Stomach smooth muscle (tissue), 2 donors: ENCODE measurements around the gene TRIO.

Experiments
- H3K27ac ChIP-seq: one replicate; pipeline ENCODE4 v1.7.0; 2013; ENCODE audit warnings: mild to moderate bottlenecking, low read length, inconsistent platforms
- H3K27me3 ChIP-seq, 2 donors: one replicate each; pipeline ENCODE4 v1.7.0; 2013; ENCODE audit warnings: low read length in 2 of 2; ENCODE audit not compliant: insufficient read depth in 2 of 2, control insufficient read depth in 1 of 2
- H3K36me3 ChIP-seq, 2 donors: one replicate each; pipeline ENCODE4 v1.7.0; 2013; ENCODE audit warnings: low read length in 2 of 2; ENCODE audit not compliant: control insufficient read depth in 2 of 2, insufficient read depth in 2 of 2
- H3K4me1 ChIP-seq: one replicate; pipeline ENCODE4 v1.7.0; 2013; ENCODE audit warnings: low read length; ENCODE audit not compliant: control insufficient read depth, insufficient read depth
- H3K4me3 ChIP-seq, 2 donors: one replicate each; pipeline ENCODE4 v1.7.0; 2013; ENCODE audit warnings: low read length in 2 of 2
- H3K9ac ChIP-seq, 2 donors: one replicate each; pipeline ENCODE4 v1.7.0; 2013; ENCODE audit warnings: low read length in 2 of 2, mild to moderate bottlenecking in 1 of 2
- H3K9me3 ChIP-seq, 2 donors: one replicate each; pipeline ENCODE4 v1.7.0; 2013; ENCODE audit warnings: low read length in 2 of 2; ENCODE audit not compliant: control insufficient read depth in 2 of 2
- donor health status: healthy.
- donor health status: Pancreatic carcinoma.

Gene TRIO

DNA sequence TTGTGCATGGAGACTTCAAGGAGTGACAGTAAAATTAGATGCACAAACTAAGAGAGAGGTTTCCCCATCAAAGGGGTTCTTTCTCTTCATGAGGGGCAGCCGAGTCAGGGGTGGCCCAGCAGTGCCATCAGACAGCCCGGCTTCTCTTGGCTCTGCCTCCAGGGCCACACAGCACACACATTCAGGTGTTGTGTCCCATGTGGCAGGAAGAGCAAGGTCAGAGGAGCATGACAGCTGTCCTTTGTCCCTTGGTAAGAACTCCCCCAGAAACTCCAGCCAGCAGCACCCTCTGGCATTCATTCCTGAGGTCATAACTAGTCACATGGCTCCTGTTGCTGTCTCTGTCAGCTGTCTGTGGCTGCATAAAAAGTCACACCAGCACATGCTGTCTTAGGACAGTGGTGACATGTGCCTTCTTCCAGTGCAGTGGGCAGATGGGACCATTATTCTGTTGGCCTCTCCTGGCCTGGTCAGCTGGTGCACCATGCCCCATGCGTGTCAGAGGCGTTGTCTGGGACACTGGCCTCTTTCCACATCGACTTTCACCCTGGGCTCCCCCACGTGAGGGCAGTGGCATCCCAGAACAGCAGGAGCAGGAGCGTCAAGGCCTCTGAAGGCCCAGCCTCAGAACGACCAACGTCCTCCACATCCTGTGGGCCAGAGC is 360.0 kb downstream of the TRIO start:
- H3K4me3 ChIP-seq, result no peak overlapping the region
- no peaks in the 10 kb centered on the region for H3K4me1 ChIP-seq
- H3K27ac ChIP-seq, result no peak overlapping the region
- peaks cover 45 to 64% of the 10 kb centered on the region in 2 donors for H3K36me3 ChIP-seq
- no peaks in the 10 kb centered on the region for H3K9me3 ChIP-seq
- no peaks in the 10 kb centered on the region for H3K27me3 ChIP-seq
- H3K9ac ChIP-seq, result no peak overlapping the region

- Histone ChIP-seq H3K4me3 (no peak overlapping the region), H3K36me3 (peaks cover 40 to 60% of the 10 kb centered on the region in 2 donors), H3K9ac (no peak overlapping the region)
These were observed 360.7 kb downstream of the TRIO start for GRCh38 chr5:14503681-14504331.

GRCh38 chr5:14504332-14504727 is 361.2 kb downstream of the TRIO start:
- Histone ChIP-seq H3K4me1 (no peaks in the 10 kb centered on the region), H3K27me3 (no peaks in the 10 kb centered on the region), H3K4me3 (no peak overlapping the region), H3K9me3 (no peaks in the 10 kb centered on the region), H3K36me3 (peaks cover 35 to 56% of the 10 kb centered on the region in 2 donors), H3K27ac (no peak overlapping the region), H3K9ac (no peak overlapping the region)

More at GRCh38 chr5:14503681-14504331, 360.7 kb downstream of the TRIO start:
- no peaks in the 10 kb centered on the region for H3K4me1 ChIP-seq
- no peaks in the 10 kb centered on the region for H3K27me3 ChIP-seq
- H3K27ac ChIP-seq, result no peak overlapping the region
- no peaks in the 10 kb centered on the region for H3K9me3 ChIP-seq

DNA sequence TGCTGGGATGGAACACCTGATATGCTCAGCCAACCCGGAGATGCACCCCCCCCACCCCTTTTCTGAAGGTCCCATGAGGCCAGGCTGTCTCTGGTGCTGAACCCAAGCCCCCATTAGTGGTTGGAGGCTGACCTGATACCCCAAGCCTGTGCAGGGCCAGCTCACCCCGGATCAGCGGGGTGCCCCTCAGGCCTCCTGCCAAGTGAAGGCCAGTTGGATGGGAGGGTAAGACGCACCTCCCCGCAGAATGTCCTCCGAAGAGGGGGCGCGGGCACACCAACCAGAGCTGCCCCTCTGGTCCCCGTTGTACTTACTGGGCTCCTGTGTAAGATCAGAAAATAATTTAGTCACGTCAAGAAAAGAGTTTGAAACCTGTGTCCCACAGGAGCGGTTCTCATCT is 361.7 kb downstream of the TRIO start:
- H3K27me3 ChIP-seq, result no peaks in the 10 kb centered on the region
- no peak overlapping the region for H3K4me3 ChIP-seq
- no peak overlapping the region for H3K9ac ChIP-seq
- no peak overlapping the region for H3K27ac ChIP-seq
- no peaks in the 10 kb centered on the region for H3K9me3 ChIP-seq
- peaks cover 34 to 56% of the 10 kb centered on the region in 2 donors for H3K36me3 ChIP-seq
- no peaks in the 10 kb centered on the region for H3K4me1 ChIP-seq

GRCh38 chr5:14505310-14506139 is 362.4 kb downstream of the TRIO start:
- no peaks in the 10 kb centered on the region for H3K9me3 ChIP-seq
- H3K27ac ChIP-seq, result no peak overlapping the region
- H3K27me3 ChIP-seq, result no peaks in the 10 kb centered on the region
- no peak overlapping the region for H3K4me3 ChIP-seq
- H3K9ac ChIP-seq, result no peak overlapping the region
- no peaks in the 10 kb centered on the region for H3K4me1 ChIP-seq
- H3K36me3 ChIP-seq, result peaks cover 30 to 54% of the 10 kb centered on the region in 2 donors

- no peak overlapping the region for H3K27ac ChIP-seq
- peaks cover 30 to 54% of the 10 kb centered on the region in 2 donors for H3K36me3 ChIP-seq
These were observed 363.0 kb downstream of the TRIO start for GRCh38 chr5:14506140-14506538.

GRCh38 chr5:14506661-14507060 is 363.5 kb downstream of the TRIO start:
- H3K4me3 ChIP-seq, result no peak overlapping the region
- H3K27ac ChIP-seq, result no peak overlapping the region
- H3K27me3 ChIP-seq, result no peaks in the 10 kb centered on the region
- no peak overlapping the region for H3K9ac ChIP-seq
- peaks cover 28 to 48% of the 10 kb centered on the region in 2 donors for H3K36me3 ChIP-seq
- no peaks in the 10 kb centered on the region for H3K4me1 ChIP-seq
- no peaks in the 10 kb centered on the region for H3K9me3 ChIP-seq

More at GRCh38 chr5:14506140-14506538, 363.0 kb downstream of the TRIO start:
- no peak overlapping the region for H3K9ac ChIP-seq
- H3K9me3 ChIP-seq, result no peaks in the 10 kb centered on the region
- no peak overlapping the region for H3K4me3 ChIP-seq
- H3K4me1 ChIP-seq, result no peaks in the 10 kb centered on the region
- H3K27me3 ChIP-seq, result no peaks in the 10 kb centered on the region

DNA sequence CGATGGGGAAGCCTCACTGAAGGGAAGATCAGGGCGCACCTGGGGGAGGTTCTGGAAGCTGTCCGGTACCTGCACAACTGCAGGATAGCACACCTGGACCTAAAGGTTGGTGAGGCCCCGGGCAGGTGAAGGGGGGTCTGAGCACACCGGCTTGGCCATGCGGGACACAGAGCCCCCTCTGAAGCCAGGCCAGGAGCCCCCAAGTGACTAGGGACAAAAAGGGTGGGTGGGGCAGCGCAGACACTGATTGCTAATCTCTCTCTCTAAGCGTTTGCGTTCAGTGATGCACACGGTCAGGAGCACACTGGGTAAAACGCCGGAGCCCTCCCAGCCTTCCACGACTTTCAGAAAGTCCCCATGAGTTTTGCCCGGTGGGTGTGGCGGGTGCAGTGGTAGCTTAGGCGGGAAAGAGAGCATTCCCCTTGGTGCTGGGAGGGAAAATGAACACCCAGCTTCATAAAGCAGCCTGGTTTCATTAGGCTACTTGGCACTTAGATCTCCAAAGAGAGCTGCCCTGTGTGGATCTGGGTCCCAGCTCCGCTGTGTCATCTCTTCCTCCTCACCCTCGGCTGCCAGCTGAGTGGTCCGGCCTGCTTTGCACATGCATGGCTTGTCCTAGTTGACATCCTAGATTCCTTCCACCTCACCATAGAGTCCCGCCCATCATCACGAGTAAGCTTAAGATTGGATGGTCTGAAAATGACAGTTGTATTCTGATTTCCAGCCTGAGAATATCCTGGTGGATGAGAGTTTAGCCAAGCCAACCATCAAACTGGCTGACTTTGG is 364.2 kb downstream of the TRIO start:
- no peaks in the 10 kb centered on the region for H3K9me3 ChIP-seq
- no peak overlapping the region for H3K4me3 ChIP-seq
- no peak overlapping the region for H3K27ac ChIP-seq
- no peaks in the 10 kb centered on the region for H3K4me1 ChIP-seq
- H3K27me3 ChIP-seq, result no peaks in the 10 kb centered on the region
- no peak overlapping the region for H3K9ac ChIP-seq
- peaks cover 22 to 45% of the 10 kb centered on the region in 2 donors for H3K36me3 ChIP-seq

- Histone ChIP-seq H3K27me3 (no peaks in the 10 kb centered on the region), H3K9me3 (no peaks in the 10 kb centered on the region), H3K27ac (no peak overlapping the region), H3K9ac (no peak overlapping the region), H3K4me1 (no peaks in the 10 kb centered on the region), H3K36me3 (peaks cover 19 to 39% of the 10 kb centered on the region in 2 donors), H3K4me3 (no peak overlapping the region)
These were observed 364.9 kb downstream of the TRIO start for GRCh38 chr5:14508046-14508445.

DNA sequence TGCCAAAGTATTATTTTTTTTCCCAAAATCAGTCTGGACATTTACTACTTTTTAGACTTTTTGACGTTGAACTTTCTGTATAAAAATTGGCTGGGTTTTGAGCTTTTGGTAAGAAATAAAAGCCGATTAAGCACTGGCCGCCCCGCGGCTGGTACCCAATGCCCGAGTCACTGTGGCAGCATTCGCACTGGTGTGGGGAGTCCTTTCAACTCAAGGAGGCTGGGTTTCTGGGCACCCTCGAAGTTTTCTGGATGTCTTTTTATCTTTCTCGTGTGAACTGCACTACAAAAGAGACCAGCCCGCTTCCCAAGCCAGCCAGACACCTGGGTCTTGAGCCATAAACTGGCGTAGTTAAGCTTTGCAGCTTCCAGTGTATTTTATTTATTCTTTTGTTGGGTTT is 366.4 kb downstream of the TRIO start:
- Histone ChIP-seq H3K27ac (no peak overlapping the region), H3K9me3 (no peaks in the 10 kb centered on the region), H3K4me1 (no peaks in the 10 kb centered on the region), H3K36me3 (peaks cover 12 to 24% of the 10 kb centered on the region in 2 donors), H3K9ac (no peak overlapping the region), H3K27me3 (no peaks in the 10 kb centered on the region), H3K4me3 (no peak overlapping the region)
